HG02840 (cell line): ENCODE results near the gene ALDH3A2.

ENCODE experiments used
- ATAC-seq: cut with Tn5 transposase; IDR thresholded peaks from one replicate; pipeline ENCODE4 v1.9.1; 2021; ENCODE audit warnings: mild to moderate bottlenecking, moderate library complexity, moderate number of reproducible peaks; ENCODE audit not compliant: unreplicated experiment, low FRiP score

The ALDH3A2 gene

DNA sequence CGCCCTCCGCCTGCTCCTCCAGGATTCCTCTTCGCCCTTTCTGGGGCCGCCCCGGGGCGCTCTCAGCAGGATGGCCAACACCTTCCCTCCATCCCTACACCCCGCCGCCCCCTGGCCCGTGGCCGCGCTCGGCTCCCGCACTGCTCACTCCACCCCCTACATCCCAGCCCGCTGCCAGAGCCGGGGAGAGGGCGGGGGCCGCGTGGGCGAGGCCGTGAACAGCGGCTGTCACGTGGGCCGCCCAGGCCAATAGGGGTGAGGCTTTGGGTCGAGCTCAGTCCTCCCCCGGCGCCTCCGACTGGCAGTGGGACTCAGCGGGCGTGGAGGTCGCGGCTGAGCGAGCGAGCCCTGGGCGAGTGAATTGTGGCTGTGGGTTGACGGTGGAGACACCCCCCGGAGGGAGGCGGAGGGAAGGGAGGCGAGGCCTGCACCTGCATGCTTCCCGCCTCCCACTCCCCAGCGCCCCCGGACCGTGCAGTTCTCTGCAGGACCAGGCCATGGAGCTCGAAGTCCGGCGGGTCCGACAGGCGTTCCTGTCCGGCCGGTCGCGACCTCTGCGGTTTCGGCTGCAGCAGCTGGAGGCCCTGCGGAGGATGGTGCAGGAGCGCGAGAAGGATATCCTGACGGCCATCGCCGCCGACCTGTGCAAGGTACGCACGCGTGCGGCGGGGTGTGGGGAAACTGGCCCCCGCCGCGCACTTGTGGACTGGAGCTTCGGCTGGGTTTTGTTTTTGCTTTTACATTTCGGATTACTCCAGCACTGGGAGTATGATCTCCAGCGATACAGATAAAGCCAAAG is at the start of gene ALDH3A2:
Gene ALDH3A2, plus strand, starts transcription at position 277 of the 799 bp plus-strand sequence. Its CDS starts 221 bp downstream, at position 498.
- ATAC-seq, result peak; percentile 85

DNA sequence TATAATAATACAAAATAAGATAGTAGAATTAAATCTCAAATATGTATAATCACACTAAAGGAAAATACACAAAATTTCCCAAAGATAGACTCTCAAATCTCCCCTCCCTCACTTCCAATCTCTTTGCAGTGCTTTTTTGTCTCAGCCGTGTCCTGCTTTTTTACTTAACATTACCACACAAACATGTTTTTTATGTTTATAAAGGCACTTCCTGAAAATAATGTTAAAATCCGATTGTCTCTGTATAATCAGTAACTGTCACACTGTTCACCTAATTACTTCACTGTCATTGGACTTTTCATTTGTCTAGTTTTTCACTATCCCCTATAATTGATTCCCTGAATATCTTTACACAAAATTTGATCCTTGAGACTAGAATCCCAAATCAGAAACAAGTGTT is 38.2 kb upstream of the ALDH3A2 start:
- no peak for ATAC-seq

DNA sequence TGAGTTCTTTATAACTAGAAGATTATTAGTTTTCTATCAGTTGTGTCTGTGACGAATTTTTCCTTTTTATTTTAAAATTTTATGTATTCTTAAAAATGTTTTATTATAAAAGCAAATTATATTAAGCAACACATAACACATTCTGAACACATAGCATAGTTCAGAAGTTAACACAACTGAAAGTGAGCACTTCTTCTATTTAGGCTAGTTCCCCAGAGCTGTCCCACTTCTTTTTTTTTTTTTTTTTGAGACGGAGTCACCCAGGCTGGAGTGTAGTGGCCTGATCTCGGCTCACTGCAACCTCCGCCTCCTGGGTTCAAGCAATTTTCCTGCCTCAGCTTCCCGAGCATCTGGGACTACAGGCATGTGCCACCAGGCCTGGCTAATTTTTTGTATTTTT is 37.7 kb upstream of the ALDH3A2 start:
- ATAC-seq, result no peak

DNA sequence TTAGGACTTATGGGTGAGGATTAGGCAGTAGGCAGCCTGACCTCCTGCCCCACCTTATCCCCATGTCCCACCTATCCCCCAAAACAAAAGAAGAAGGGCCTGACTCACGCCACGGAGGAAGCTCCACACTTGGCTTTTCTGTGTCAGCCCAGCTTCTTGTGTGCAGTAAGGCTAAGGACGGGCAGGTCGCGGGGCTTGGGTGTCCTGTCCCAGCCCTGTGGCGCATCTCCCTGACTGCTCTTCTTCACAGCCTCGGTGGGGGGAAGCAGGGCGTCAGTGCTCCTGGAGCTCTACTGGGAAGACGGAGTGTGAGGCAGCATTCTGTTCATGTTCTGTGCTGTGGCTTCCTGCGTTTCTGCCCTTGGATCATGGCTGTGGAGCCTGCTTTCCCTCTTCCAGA is 34.6 kb upstream of the ALDH3A2 start:
- ATAC-seq, result no peak

DNA sequence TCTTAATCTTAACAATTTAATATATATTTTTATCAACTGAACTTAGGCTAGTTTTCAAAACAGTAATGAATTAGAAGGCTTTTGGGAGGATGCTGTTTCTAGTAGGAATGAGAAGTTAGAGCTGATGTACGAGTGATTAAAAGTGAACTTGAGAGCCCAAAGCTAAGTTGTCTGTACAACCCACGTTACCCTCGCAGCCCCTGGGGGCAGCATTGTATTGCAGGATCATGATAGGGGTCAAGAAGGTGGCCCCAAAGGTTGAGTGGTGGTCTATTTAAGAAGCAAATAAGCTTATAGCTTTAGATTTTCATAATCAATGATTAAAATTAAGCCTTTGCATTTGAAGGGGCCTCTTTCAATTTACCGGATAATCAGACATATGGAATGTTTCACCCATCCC is 33.7 kb upstream of the ALDH3A2 start:
- no peak for ATAC-seq

DNA sequence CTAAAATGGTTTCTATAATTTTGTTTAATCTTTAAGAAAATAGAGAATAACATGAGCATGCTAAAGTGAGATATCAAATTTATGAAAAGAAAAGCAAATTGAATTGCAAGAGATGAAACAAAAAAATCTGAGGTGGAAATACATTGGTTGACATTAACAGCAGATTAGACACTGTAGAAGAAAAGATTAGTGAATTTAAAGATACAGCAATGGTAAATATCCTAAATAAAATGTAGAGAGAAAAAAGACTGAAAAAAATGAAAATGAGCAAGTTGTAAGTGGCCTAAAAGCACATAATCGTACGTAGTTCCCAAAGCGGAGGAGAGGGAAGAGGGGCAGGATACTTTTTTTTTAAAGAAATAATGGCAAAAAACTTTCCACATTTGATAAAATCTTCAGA is 30.5 kb upstream of the ALDH3A2 start:
- ATAC-seq, result no peak

DNA sequence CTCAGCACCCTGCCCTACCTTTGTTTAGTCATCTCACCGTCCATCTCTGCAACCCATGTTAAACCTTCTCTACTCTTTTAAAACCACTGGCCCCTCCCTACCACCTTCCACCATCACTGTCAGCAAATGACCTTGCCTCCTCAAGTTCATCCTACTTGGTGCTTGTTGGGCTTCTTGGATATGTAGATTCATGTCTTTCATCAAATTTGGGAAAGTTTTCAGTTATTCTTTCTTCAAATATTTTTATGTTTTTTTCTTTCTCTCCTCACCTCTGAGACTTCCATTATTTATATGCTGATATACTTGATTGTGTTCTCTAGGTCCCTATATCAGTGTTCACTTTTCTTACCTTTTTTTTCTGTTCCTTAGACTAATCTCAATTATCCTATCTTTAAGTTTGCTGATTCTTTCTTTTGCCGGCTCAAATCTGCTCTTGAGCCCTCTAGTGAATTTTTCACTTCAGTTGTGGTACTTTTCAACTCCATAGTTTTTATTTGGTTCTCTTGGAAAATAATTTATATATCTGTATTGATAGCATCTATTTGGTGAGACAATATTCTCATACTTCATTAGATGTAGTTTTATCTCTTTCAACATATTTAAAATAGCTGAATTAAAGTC is 28.7 kb upstream of the ALDH3A2 start:
- no peak for ATAC-seq

DNA sequence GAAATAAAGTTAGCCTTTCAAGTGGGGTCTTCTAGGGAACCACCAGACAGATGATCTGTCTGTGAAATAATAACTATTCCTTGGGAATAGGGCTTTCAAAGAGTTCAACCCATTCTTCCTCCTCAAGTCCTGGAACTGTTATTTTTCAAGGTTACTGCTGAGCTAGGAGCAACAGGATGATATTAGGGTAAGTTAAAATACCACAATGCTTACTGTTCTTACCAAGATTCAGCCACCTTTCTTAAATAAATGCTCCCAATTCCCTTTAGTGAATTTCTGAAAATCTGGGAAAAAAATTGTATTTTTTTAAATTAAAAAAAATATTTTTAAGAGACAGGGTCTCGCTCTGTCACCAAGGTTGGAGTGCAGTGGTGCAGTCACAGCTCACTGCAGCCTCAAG is 26.9 kb upstream of the ALDH3A2 start:
- ATAC-seq, result no peak

DNA sequence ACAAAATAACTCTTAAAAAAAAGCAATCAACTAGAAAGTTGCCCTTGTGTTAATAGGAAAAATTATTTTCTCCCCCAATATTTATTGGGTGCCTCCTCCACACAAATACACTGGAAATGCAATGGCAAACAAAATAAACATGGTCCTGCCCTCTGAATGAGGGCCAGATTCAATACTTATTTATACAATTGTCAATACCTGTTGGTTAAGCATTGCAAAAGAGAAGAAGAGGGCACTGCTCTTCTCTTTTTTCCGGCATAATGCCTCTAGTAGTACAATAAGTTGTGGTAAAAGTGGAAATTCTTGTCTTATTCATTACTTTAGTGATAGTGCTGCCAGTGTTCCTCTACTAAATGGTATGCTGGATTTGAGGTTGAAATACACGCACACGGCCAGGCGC is 22.5 kb upstream of the ALDH3A2 start:
- no peak for ATAC-seq

DNA sequence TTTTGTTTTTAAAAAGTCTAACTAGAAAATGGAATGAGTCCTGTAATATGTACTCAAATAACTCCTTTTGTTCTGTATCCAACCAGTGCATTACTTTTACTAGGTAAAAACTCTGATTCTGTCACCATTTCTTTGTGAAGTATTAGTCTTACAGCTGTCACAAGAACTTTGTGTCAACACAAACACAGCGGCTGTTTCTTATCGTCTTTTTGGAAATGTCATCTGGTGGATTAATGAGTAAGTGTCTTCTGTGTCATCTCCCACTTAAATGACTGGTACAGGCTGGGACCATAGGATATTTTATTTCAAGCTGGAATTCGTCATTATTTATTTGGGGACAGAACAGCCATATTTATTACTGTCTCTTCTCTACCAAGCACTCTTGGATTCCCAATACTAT is 19.1 kb upstream of the ALDH3A2 start:
- no peak for ATAC-seq

DNA sequence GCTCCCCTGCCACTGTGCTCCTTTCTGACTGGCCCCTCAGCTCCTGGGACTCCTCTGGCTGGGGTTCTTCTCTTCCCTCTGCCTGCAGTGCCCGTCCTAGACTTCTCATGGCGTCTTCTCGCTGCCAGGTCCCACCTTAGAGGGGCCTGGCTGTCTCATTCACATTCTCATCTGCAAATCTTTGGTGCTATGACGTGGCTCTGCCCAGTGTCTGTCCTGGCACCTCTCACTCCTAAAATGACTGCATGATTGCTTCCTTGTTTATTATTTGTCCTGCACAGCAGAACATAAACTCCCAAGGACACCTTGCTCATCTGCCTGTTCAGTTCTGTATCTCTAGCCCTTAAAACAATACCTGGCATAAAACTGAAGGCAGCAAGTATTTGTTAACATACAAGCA is 18.5 kb upstream of the ALDH3A2 start:
- no peak for ATAC-seq

DNA sequence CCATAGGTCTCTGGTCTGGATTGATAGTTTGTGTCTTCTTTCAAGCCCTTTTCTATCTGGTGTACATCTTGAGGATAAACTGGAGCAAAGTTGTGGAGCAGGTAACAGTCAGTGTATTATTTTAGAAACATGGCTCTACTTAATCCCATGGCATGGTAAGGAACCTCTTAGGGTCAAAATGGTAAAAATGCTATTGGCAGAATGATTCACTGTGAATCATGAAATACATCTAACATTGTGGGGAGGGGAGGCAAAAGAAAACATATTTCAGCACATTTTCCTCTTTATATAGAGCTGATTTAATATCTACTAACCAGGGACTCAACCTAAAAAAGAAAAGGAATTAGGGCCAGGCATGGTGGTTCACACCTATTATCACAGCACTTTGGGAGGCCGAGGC is 17.9 kb upstream of the ALDH3A2 start:
- ATAC-seq, result no peak

DNA sequence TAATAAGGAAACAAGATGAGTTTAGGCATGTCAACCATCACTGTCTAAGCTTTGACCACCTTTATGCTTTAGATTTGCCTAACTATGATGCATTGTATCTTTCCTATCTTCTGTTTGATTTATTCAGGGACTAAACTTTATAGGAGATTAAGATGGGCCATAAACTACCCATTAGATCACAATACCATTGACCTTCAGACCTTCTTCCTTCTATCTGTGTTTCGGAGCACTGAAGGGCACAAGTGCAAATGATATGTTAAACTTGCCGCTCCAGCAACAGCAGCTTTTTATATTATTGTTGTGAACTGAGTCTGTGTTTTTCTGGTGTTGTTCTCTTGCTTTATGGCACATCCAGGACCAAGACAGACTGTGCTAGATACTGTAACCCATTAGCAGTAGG is 16.6 kb upstream of the ALDH3A2 start:
- ATAC-seq, result no peak

DNA sequence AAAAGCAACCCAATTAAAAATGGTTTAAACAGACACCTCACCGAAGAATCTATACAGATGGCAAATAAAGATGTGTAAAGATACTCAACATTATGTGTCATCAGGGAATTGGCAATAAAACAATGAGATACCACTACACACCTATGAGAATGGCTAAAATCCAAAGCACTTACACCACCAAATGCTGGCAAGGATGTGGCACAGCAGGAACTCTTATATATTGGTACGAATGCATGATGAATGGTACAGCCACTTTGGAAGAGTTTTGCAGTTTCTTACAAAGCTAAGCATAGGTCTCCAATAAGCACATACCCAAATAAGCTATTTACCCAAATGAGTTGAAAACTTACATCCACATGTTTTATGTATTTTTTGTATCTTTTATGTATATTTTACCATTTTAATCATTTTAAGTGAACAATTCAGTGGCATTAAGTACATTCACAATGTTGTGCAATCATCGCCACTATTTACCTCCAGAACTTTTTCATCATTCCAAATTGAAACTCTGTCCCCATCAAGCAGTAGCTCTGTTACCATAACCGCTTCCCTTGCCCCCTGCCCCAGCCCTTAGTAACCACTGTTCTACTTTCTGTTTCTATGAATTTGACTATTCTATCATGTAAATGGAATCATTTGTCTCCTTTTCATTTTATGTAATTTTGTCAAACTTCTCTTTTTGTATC is 6.7 kb upstream of the ALDH3A2 start:
- no peak for ATAC-seq

DNA sequence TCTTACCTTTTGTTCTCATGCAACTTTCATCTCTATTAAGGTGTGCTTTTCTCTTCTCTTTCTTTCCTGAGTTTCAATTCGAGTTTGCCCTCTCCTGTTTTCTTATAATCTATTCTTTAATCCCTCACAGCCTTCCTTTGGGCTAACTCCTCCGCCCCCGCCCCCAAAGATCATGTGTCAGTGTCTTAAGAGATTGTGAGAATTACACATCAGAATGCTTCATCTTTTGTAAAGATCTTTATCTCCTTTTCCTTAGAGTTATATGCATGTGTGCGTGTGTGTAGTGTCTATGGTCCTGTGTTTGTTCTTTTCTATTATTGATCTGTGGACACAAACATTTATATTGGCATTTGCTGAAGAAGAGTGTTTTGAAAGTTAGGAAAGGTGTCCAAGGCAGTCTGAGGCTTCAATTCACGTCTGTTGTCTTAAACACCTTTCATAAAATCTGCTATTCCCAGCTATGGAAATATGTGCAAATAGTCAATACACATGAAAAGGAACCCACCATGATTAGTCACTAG is 6.1 kb upstream of the ALDH3A2 start:
- no peak for ATAC-seq

DNA sequence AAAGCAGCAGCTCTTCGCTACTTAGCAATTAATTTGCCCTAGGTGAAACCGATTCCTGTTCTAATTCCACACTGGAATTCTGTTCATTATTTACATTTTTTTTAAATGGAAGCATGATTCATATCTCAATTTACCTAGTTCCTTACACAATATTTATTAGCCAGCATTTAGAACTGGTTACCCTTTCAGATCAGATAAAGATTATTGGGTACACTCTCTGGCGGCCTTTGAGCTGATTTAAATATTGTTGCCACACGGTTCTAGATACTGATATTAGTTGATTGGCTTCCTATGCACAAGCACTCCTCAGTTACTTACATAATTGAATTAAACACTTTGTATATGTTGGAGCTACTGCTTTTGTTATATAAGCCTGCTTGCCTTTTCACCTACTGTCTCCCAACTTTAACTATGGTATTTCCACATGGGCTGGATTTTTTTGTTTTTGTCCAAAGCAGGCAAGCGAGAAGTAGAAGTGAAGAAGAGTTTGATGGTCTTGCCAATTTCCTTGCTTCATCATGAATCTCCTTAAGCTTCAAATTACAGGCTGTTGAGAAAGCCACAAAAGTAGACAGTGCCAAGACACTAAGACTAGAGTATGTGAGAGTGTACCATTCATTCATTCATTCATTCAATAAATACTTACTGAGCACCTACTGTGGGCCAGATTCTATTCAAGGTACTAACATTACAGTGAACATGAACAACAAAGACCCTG is 3.9 kb upstream of the ALDH3A2 start:
- ATAC-seq, result no peak

DNA sequence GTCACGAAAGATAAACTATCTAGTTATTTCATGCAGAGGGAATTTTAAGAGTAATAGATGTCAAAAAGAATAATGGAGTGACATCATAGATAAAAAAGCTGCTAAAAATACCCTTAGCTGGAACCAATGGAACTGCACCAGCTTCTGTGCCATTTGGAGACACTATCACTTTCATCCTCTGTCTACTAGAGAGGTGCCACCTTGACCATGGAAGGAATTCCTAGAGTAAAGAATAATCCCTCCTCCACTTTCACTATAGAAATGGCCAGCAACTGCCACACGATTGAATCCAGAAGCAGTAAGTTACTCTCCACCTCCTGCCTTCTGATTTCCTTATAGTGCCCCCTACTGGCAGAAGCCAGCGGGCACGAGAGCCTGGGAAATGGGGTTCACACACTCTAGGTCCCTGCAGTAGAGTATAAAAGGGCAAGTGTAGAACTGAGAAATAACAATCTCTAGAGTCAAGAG is 2.8 kb upstream of the ALDH3A2 start:
- ATAC-seq, result no peak

DNA sequence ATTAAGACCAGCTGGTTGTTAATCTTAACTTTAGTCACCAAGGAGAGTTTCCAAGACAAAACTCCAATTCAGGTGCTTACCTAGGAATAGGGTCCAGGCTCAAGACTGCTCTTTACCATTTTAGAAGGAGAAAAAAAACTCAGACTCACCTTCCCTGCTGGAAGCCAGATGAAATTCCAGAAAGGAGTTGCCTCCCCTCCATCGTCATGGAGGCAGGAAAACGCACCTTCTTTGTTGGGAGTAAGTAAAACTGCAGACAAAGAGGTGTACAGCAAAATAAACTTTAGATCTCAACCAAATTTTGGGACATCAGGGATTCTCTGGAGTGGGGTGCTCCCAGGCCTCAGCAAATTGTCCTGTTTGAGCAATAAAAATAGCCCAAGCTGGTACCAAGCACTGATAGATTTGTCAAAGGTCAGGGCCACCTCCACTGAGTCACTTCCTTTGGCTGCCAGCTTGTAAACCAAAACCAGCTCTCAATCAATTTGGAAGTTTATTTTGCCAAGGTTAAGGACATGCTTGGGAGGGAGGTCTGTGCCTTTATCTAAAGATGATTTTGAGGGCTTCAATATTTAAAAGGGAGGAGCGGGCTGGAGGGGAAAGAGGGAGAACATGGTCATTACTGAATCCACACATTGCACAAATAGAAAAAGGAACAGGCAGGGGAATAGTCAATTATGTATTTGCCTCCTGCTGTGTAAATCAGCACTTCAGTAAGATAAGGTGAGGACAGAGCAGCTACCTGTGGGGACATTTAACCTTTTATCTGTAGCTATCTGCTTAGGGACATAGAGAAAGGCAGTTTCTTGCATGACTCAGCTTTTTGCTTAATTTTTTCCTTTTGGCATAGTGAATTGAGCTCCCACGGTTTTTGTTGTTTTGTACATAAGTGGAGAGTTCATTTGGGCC is 1.5 kb upstream of the ALDH3A2 start:
- no peak for ATAC-seq

DNA sequence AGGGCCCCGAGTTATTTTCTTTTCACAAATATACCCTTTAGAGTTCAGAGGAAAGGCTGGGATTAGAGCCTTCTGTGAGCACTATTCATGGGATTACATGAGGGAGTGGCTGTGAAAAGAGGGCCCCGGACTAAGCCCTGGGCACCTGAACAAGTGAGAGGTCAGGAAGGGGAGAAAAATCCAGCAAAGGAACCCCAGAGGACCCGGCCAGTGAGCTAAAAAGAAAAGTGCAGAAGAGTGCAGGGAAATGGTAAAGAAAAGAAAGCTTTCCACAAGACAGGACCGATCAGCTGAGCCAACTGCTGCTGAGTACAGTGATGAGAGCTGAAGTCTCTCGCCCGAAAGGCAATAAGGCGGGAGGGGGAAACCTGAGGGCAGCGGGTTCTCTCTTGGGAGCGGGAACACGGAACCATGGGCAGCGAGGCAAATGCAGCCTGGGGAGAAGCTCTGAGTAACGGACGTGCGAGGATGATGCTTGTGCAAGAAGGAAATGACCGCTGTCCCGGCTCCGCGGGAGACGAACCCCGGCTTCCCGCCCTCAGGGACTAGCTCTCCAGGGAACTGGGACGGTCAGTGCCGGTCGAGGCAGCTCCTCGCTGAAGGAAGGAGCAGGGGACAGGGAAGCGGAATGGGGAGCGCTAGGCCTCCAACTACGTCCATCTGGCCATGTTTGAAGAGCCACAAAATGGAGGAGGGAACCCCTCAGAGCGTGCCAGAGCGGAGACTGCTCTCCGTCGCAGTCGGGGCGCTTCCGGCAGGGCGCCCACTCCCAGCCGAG is 665 bp upstream of the ALDH3A2 start:
- ATAC-seq, result peak; percentile 11
